LNCAP (cell line): ENCODE results near the gene LY9.

Source experiments
- CTCF ChIP-seq: fragments of 450-650 bp; IDR thresholded peaks from 2 replicates; pipeline ENCODE4 v1.5.1; 2017; ENCODE audit warnings: mild to moderate bottlenecking

The LY9 gene

DNA sequence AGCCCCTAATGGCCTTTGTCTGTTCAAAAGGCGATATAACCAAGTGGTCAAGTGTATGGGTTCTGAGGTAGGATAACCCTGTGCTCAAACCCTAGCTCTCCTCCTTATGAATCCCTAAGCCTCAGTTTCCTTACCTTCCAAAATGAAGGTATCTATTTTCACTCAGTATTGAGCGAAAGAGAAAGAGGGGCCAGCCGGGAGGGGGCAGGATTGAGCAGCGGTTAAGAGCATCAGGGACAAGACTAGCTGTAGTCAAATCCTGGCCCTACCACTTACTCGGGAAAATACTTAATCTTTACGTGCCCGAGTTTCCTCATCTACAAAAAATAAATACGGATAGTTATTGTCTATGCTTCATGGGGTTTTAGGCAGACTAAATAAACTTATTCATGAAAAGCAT, 25.7 kb downstream of the LY9 start:
- TF ChIP-seq CTCF, result peak; percentile 54; the same call in 1 of the 2 replicates

- TF ChIP-seq CTCF, result no peak
These were observed 27.3 kb downstream of the LY9 start for GRCh38 chr1:160823296-160823695.

DNA sequence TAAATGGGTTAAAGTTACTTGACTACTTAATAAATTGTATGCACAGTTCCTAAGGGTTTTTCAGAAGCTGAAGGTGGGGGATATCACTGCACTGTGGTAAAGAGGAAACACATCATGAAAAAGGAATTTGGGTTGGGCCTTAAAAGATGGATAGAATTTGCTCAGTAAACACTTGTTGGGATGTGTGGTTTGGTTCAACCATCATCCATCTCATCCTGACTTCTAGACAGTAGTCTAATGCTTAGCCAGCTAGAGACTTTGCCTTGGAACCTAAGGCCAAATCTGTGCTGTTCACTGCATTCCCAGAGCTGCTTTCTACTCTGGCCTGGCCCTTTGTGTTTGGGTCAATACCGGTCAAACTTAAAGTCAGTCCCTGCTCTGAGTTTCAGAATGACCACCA, 30.6 kb downstream of the LY9 start:
- no peak for TF ChIP-seq CTCF

GRCh38 chr1:160827418-160827817, 31.4 kb downstream of the LY9 start:
- TF ChIP-seq CTCF, result no peak

DNA sequence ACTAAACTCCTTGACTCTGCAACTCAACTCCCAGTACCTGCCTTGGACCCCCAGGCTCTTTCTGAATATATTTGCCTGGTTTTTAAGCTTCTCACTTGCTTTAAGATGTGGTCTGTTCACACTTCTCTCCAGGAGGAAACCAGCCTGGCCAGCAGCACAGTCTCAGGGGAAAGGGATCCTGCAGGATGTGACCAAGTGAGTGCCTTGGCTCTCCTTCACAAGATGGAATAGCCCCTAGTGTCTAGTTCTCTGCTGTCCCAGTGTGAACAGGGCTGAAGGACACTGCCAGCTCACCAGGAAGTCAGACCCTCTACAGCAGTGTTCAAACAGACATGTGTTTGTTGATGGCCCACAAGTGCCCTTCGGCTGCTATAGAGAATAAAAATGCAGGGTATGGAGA, 33.8 kb downstream of the LY9 start:
- no peak for TF ChIP-seq CTCF

- peak; percentile 81 for TF ChIP-seq CTCF
These were observed 34.6 kb downstream of the LY9 start for GRCh38 chr1:160830321-160831153.

DNA sequence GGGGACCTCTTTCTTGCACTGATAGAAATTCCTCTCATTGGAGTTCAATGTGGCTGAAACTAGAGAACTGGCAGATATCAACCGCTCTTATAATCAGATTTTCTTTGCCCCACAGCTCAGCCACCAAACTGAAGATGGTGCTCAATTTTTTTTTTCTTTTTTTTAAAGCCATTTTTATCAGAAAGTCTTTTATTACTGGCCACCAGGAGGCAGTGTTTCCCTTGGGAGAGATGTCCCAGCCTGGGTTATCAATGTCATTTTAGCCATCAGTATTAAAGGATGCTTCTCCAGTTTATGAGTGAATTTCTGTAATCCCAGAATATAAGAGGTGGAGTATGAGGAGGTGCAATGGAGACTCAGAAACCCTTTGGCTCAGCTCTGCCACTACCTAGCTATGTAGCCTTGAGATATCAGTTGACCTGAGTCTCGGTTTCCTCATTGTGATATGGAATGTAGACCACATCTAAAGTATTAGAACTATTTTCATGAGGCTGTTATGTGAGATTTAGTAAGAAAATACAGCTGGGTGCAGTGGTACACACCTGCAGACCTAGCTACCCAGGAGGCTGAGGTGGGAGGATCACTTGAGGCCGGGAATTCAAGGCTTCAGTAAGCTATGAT, 39.1 kb downstream of the LY9 start:
- TF ChIP-seq CTCF, result peak; percentile 75
